ENCODE results near the gene SLC22A23. TPM values are rescaled to one million over a fixed set of nuclear protein-coding genes. Genes with fewer than 3 reads are reported as not detected.

Gene SLC22A23
- total and polyA plus RNA-seq, 2 of the 4 experiments (the other 2 are of a cell fraction) = 0.72 to 1.6 TPM

DNA sequence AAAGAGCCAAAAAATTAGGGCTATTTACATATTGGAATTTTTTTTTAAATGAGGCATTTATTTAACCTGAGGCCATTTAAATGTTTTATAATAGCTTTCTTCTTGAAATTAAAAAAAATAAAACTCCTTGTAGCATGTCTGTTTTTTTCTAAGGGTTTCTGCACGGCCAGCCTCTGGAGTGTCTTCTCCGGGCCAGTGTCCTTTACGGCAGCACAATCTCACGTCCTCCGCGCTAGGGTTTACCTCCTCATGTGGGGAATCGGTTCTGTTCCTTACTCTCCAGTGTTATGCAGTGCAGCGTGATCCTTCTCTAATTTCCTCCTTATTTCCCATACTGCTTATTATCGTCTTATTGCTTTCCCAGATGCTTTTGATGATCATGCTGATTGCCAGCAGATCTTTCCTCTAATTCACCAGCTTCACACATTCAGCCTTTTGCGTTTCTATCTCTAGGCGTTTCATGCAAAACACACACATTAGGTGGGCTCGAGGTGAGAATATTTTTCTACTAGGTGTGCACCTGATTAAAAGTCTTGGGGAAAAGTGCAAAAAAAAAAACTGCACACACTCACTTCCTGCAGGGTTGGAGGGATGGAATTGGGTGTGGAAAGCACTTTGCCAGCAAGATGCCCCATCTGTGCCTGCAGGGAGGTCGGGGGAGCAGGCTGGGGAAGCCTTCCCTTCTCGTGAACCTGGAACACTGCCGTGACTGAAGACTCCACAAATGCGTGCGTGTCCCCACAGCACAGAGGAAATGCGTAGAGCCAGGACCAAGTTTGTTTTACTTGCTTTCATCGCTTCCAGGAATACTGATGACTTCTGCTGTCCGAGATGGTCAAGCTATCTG is 142.0 kb downstream of the SLC22A23 start (continued):
- TF ChIP-seq, protein P1, sequence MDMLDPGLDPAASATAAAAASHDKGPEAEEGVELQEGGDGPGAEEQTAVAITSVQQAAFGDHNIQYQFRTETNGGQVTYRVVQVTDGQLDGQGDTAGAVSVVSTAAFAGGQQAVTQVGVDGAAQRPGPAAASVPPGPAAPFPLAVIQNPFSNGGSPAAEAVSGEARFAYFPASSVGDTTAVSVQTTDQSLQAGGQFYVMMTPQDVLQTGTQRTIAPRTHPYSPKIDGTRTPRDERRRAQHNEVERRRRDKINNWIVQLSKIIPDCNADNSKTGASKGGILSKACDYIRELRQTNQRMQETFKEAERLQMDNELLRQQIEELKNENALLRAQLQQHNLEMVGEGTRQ (IDR thresholded peaks at IDR 0.05; ENCODE audit: low read depth, low read length) = no peak

GRCh38 chr6:3314176-3314575 is 142.7 kb downstream of the SLC22A23 start:
- DNase-seq = no peak
- POLR2A ChIA-PET (ENCODE audit: unreplicated experiment) = no interaction called here
- TF ChIP-seq MAZ (IDR thresholded peaks at IDR 0.05; ENCODE audit: borderline replicate concordance, low read depth, low read length) = no peak
- no peak for TF ChIP-seq BHLHE40 (IDR thresholded peaks at IDR 0.05; ENCODE audit: low read depth, low read length)
- TF ChIP-seq FOS (IDR thresholded peaks at IDR 0.05; ENCODE audit: low read depth, low read length) = no peak
- no peak for TF ChIP-seq NFE2L2 (IDR thresholded peaks at IDR 0.05; ENCODE audit: low read depth, low read length)
- no peak for TF ChIP-seq RFX5 (IDR thresholded peaks at IDR 0.05; ENCODE audit: low read depth, low read length)
- TF ChIP-seq CEBPB (IDR thresholded peaks at IDR 0.05; ENCODE audit: low read depth, low read length) = no peak
- no peak for TF ChIP-seq MXI1 (IDR thresholded peaks at IDR 0.05; ENCODE audit: borderline replicate concordance, low read depth, low read length)
- TF ChIP-seq RAD21 (IDR thresholded peaks at IDR 0.05; ENCODE audit: low read length) = no peak
- TF ChIP-seq, protein P2, sequence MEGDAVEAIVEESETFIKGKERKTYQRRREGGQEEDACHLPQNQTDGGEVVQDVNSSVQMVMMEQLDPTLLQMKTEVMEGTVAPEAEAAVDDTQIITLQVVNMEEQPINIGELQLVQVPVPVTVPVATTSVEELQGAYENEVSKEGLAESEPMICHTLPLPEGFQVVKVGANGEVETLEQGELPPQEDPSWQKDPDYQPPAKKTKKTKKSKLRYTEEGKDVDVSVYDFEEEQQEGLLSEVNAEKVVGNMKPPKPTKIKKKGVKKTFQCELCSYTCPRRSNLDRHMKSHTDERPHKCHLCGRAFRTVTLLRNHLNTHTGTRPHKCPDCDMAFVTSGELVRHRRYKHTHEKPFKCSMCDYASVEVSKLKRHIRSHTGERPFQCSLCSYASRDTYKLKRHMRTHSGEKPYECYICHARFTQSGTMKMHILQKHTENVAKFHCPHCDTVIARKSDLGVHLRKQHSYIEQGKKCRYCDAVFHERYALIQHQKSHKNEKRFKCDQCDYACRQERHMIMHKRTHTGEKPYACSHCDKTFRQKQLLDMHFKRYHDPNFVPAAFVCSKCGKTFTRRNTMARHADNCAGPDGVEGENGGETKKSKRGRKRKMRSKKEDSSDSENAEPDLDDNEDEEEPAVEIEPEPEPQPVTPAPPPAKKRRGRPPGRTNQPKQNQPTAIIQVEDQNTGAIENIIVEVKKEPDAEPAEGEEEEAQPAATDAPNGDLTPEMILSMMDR (conservative IDR thresholded peaks at IDR 0.05; ENCODE audit: low read depth, low read length) = no peak
- TF ChIP-seq POLR2A (IDR thresholded peaks at IDR 0.05; ENCODE audit: low read depth, low read length) = no peak
- TF ChIP-seq RCOR1 (IDR thresholded peaks at IDR 0.05; ENCODE audit: insufficient replicate concordance, low read length) = no peak
- no peak for TF ChIP-seq CHD1 (IDR thresholded peaks at IDR 0.05; ENCODE audit: low read depth, low read length)

More at GRCh38 chr6:3314176-3314575, 142.7 kb downstream of the SLC22A23 start:
- H3K14ac ChIP-seq (replicated peaks; ENCODE audit: low read depth, low read length) = no peak overlapping the region
- no peak overlapping the region for H2AK9ac ChIP-seq (replicated peaks; ENCODE audit: low read depth, low read length, poor library complexity)
- no peak overlapping the region for H4K91ac ChIP-seq (ENCODE audit: insufficient read depth, low read depth, low read length)
- no peak overlapping the region for H3K23ac ChIP-seq (ENCODE audit: low read depth, low read length)
- no peak for ATAC-seq (ENCODE audit: low read depth)
- H3K27me3 ChIP-seq (ENCODE audit: control insufficient read depth, insufficient read depth, low read length) = peaks cover 48% of the 10 kb centered on the region
- no peak overlapping the region for H3K4me2 ChIP-seq (ENCODE audit: low read depth, low read length)
- H3K4ac ChIP-seq (ENCODE audit: low read depth, low read length) = no peak overlapping the region
- H4K5ac ChIP-seq (ENCODE audit: low read depth, low read length) = no peak overlapping the region
- H3K4me3 ChIP-seq (ENCODE audit: insufficient read depth, low read depth, low read length) = no peak overlapping the region
- no peaks in the 10 kb centered on the region; the same call in 1 of the 2 replicates for H3K9me3 ChIP-seq (ENCODE audit: control insufficient read depth, insufficient read depth, low read length)
- dilution Hi-C loops (cut with HindIII; ENCODE audit: low sequenced_read_pairs, unreplicated experiment) = no loop called here
- no peak overlapping the region for H2BK20ac ChIP-seq (ENCODE audit: low read depth, low read length)
- H4K20me1 ChIP-seq (ENCODE audit: insufficient read depth, low read length) = no peaks in the 10 kb centered on the region
- H4K8ac ChIP-seq (ENCODE audit: low read depth in 2 of 2, low read length in 2 of 2) = no peak overlapping the region
- in situ Hi-C loops (cut with MboI; ENCODE audit: low sequenced_read_pairs) = no loop called here
- no peak overlapping the region for H3K9ac ChIP-seq (ENCODE audit: low read depth, low read length)
- no peaks in the 10 kb centered on the region for H3K36me3 ChIP-seq (ENCODE audit: control insufficient read depth, insufficient read depth, low read length)
- intact Hi-C loops (cut with micrococcal nuclease) = no loop called here
- H2BK5ac ChIP-seq (ENCODE audit: low read depth, low read length, poor library complexity, severe bottlenecking) = no peak overlapping the region
- no TSS peak for BruUV-seq (replicated peaks)
- no peak overlapping the region for H3K18ac ChIP-seq (ENCODE audit: low read depth, low read length)
- no peak overlapping the region for H2BK120ac ChIP-seq (ENCODE audit: low read depth, low read length)
- CTCF ChIA-PET = no interaction called here
- H2BK15ac ChIP-seq (ENCODE audit: low read depth, low read length) = no peak overlapping the region
- H3K4me1 ChIP-seq (ENCODE audit: control insufficient read depth, insufficient read depth, low read length) = no peaks in the 10 kb centered on the region
- no CpG with 5 or more reads among the region's 7 CpGs for WGBS, 2 experiments (ENCODE audit: extremely low coverage in 2 of 2, insufficient read length in 1 of 2)
- no peaks in the 10 kb centered on the region for H3K79me1 ChIP-seq (ENCODE audit: low read depth in 1 of 2, low read length in 2 of 2)
- H3K27ac ChIP-seq (ENCODE audit: insufficient read depth, low read length) = no peak overlapping the region
- H3K9me1 ChIP-seq (ENCODE audit: insufficient read depth, low read length) = 0 out of 2 replicates have a peak, but pooled peaks cover 2% of the 10 kb centered on the region
- no peak overlapping the region for H3K56ac ChIP-seq (ENCODE audit: extremely low read depth, insufficient read depth, low read length)
- H2AFZ ChIP-seq (replicated peaks; ENCODE audit: low read length, poor library complexity) = no peak overlapping the region
- no peak overlapping the region for H2AK5ac ChIP-seq (ENCODE audit: low read depth, low read length)
